GM23338 (cell line): ENCODE measurements around the gene EPHA7. TPM values are rescaled to one million over a fixed set of nuclear protein-coding genes. Genes with fewer than 3 reads are reported as not detected.

Experiments used
- ATAC-seq: fragments of 200-7000 bp; cut with Tn5 transposase; 3 replicates; pipeline ENCODE4 v1.9.1; 2020
- DNase-seq: peaks from one replicate; pipeline ENCODE4 v3.0.0-alpha.2; 2015; ENCODE audit warnings: low spot score
- H2AFZ ChIP-seq: fragments of 200-600 bp; sonication (generic); 2 replicates; pipeline ENCODE4 v1.8.0; 2016; ENCODE audit warnings: antibody characterized with exemption, mild to moderate bottlenecking, moderate library complexity
- H3F3A ChIP-seq: fragments of 200-600 bp; sonication (generic); replicated peaks from 2 replicates; pipeline ENCODE4 v1.8.0; 2017; ENCODE audit warnings: antibody characterized with exemption, mixed run types, low read depth
- H3K27ac ChIP-seq: fragments of 200-600 bp; sonication (generic); 2 replicates; pipeline ENCODE4 v1.6.1; 2016; ENCODE audit warnings: low read depth
- H3K27me3 ChIP-seq: fragments of 200-600 bp; sonication (generic); 2 replicates; pipeline ENCODE4 v1.8.0; 2016; ENCODE audit warnings: mild to moderate bottlenecking, mixed run types, moderate library complexity; ENCODE audit not compliant: insufficient read depth
- H3K36me3 ChIP-seq: fragments of 200-600 bp; sonication (generic); 2 replicates; pipeline ENCODE4 v1.8.0; 2016; ENCODE audit warnings: mild to moderate bottlenecking; ENCODE audit not compliant: insufficient read depth
- H3K4me1 ChIP-seq: fragments of 200-600 bp; sonication (generic); 2 replicates; pipeline ENCODE4 v1.8.0; 2016; ENCODE audit warnings: mild to moderate bottlenecking, moderate library complexity; ENCODE audit not compliant: insufficient read depth
- H3K4me2 ChIP-seq: fragments of 200-600 bp; sonication (generic); 2 replicates; pipeline ENCODE4 v1.7.1; 2017; ENCODE audit warnings: mixed run types
- H3K4me3 ChIP-seq: fragments of 200-600 bp; sonication (generic); 2 replicates; pipeline ENCODE4 v1.6.1; 2016; ENCODE audit warnings: mixed run types
- H3K79me2 ChIP-seq: fragments of 200-600 bp; sonication (generic); replicated peaks from 2 replicates; pipeline ENCODE4 v1.8.0; 2017; ENCODE audit warnings: mild to moderate bottlenecking; ENCODE audit not compliant: insufficient read depth
- H3K9me2 ChIP-seq: fragments of 200-600 bp; sonication (generic); 2 replicates; pipeline ENCODE4 v1.8.0; 2017; ENCODE audit not compliant: insufficient read depth
- H4K20me1 ChIP-seq: fragments of 200-600 bp; sonication (generic); replicated peaks from 2 replicates; pipeline ENCODE4 v1.8.0; 2017; ENCODE audit warnings: mild to moderate bottlenecking; ENCODE audit not compliant: insufficient read depth
- H3K27ac Mint-ChIP-seq: 2 replicates; pipeline ENCODE4 v1.8.0; 2020; ENCODE audit warnings: inconsistent platforms, mild to moderate bottlenecking, moderate library complexity, mixed read lengths
- H3K27me3 Mint-ChIP-seq: 3 replicates; pipeline ENCODE4 v1.8.0; 2022; ENCODE audit warnings: low read depth, mild to moderate bottlenecking, moderate library complexity, mixed read lengths, inconsistent platforms; ENCODE audit not compliant: insufficient read depth, poor library complexity
- H3K36me3 Mint-ChIP-seq: 3 replicates; pipeline ENCODE4 v1.8.0; 2021; ENCODE audit warnings: low read depth, mild to moderate bottlenecking, inconsistent platforms, moderate library complexity, mixed read lengths
- H3K4me1 Mint-ChIP-seq: 3 replicates; pipeline ENCODE4 v1.8.0; 2020; ENCODE audit warnings: mild to moderate bottlenecking, inconsistent platforms, mixed read lengths
- H3K4me3 Mint-ChIP-seq: 3 replicates; pipeline ENCODE4 v1.8.0; 2021; ENCODE audit warnings: moderate library complexity, mild to moderate bottlenecking, inconsistent platforms, mixed read lengths
- H3K9me3 Mint-ChIP-seq: 3 replicates; pipeline ENCODE4 v1.8.0; 2020; ENCODE audit warnings: moderate library complexity, mild to moderate bottlenecking, inconsistent platforms, mixed read lengths
- CREB1 ChIP-seq: fragments of 250-450 bp; sonication (Bioruptor Pico); IDR thresholded peaks from 2 replicates; pipeline ENCODE4 v1.5.0; 2020; ENCODE audit warnings: low read depth, mild to moderate bottlenecking, moderate library complexity
- EZH2 ChIP-seq: fragments of 200-600 bp; sonication (generic); IDR thresholded peaks from one replicate; pipeline ENCODE4 v1.8.0; 2017; ENCODE audit warnings: antibody characterized with exemption, mild to moderate bottlenecking, low read depth; ENCODE audit not compliant: unreplicated experiment
- EZH2phosphoT487 ChIP-seq: fragments of 200-600 bp; sonication (generic); IDR thresholded peaks from one replicate; pipeline ENCODE4 v1.8.1; 2018; ENCODE audit warnings: antibody characterized with exemption; ENCODE audit not compliant: unreplicated experiment
- JUNB ChIP-seq: IDR thresholded peaks from one replicate; pipeline ENCODE4 v1.6.1; 2016; ENCODE audit warnings: antibody characterized with exemption; ENCODE audit not compliant: unreplicated experiment
- POLR2AphosphoS5 ChIP-seq: IDR thresholded peaks from 2 replicates; pipeline ENCODE4 v1.6.1; 2016; ENCODE audit warnings: antibody characterized with exemption, low read depth
- STAT1 ChIP-seq: IDR thresholded peaks from one replicate; pipeline ENCODE4 v1.6.1; 2016; ENCODE audit warnings: antibody characterized with exemption; ENCODE audit not compliant: unreplicated experiment
- ZNF114 ChIP-seq: fragments of 250-450 bp; sonication (Bioruptor Pico); IDR thresholded peaks from 2 replicates; pipeline ENCODE4 v1.5.0; 2020; ENCODE audit warnings: mild to moderate bottlenecking, moderate library complexity
- ZNF331 ChIP-seq: fragments of 250-450 bp; sonication (Bioruptor Pico); IDR thresholded peaks from 2 replicates; pipeline ENCODE4 v1.5.0; 2020; ENCODE audit warnings: low read depth, mild to moderate bottlenecking, moderate library complexity
- ZNF462 ChIP-seq: fragments of 250-450 bp; sonication (Bioruptor Pico); IDR thresholded peaks from 2 replicates; pipeline ENCODE4 v1.5.0; 2020; ENCODE audit warnings: mild to moderate bottlenecking, moderate library complexity
- polyA plus RNA-seq: library from polyadenylated mRNA; unstranded; fragments of >200 nt; fragmentation: Nextera tagmentation; extraction: Ambion mirVana; gene quantifications from 2 replicates; pipeline ENCODE4 v1.2.1, GENCODE V29; 2016
- total RNA-seq: library from RNA; depleted of rRNA; stranded (reverse); fragments of >200 nt; shearing (Covaris generic); gene quantifications from 2 replicates; pipeline ENCODE4 v1.2.3, GENCODE V29; 2014
- TF ChIP-seq, protein P1 (sequence below): IDR thresholded peaks from one replicate; pipeline ENCODE4 v1.6.1; 2018; ENCODE audit warnings: antibody characterized with exemption; ENCODE audit not compliant: unreplicated experiment
- TF ChIP-seq, protein P2 (sequence below): IDR thresholded peaks from 2 replicates; pipeline ENCODE4 v1.6.1; 2016; ENCODE audit warnings: antibody characterized with exemption

The EPHA7 gene
- total and polyA plus RNA-seq, 2 experiments from 2014 or later = 3.3 to 7.3 TPM

GRCh38 chr6:93193868-93194267 lies 225.5 kb downstream of the EPHA7 start:
- Histone ChIP-seq H3K4me3 (no peak overlapping the region), H4K20me1 (no peaks in the 10 kb centered on the region), H3K36me3 (peaks cover 5% of the 10 kb centered on the region; the same call in 1 of the 2 replicates), H3K9me2 (no peaks in the 10 kb centered on the region), H3K27me3 (no peaks in the 10 kb centered on the region), H3K27ac (no peak overlapping the region), H3K79me2 (no peaks in the 10 kb centered on the region), H3K4me1 (no peaks in the 10 kb centered on the region), H2AFZ (no peak overlapping the region), H3K4me2 (no peak overlapping the region), H3F3A (no peaks in the 10 kb centered on the region)
- no peaks in the 10 kb centered on the region for H3K4me1 Mint-ChIP-seq
- no peak overlapping the region for H3K4me3 Mint-ChIP-seq
- no peak for TF ChIP-seq EZH2phosphoT487
- TF ChIP-seq POLR2AphosphoS5 = no peak
- no peak for TF ChIP-seq ZNF462 (CRISPR knock-in tag)
- no peak for TF ChIP-seq ZNF331 (CRISPR knock-in tag)
- TF ChIP-seq STAT1 = no peak
- TF ChIP-seq CREB1 (CRISPR knock-in tag) = no peak
- TF ChIP-seq, protein P1, sequence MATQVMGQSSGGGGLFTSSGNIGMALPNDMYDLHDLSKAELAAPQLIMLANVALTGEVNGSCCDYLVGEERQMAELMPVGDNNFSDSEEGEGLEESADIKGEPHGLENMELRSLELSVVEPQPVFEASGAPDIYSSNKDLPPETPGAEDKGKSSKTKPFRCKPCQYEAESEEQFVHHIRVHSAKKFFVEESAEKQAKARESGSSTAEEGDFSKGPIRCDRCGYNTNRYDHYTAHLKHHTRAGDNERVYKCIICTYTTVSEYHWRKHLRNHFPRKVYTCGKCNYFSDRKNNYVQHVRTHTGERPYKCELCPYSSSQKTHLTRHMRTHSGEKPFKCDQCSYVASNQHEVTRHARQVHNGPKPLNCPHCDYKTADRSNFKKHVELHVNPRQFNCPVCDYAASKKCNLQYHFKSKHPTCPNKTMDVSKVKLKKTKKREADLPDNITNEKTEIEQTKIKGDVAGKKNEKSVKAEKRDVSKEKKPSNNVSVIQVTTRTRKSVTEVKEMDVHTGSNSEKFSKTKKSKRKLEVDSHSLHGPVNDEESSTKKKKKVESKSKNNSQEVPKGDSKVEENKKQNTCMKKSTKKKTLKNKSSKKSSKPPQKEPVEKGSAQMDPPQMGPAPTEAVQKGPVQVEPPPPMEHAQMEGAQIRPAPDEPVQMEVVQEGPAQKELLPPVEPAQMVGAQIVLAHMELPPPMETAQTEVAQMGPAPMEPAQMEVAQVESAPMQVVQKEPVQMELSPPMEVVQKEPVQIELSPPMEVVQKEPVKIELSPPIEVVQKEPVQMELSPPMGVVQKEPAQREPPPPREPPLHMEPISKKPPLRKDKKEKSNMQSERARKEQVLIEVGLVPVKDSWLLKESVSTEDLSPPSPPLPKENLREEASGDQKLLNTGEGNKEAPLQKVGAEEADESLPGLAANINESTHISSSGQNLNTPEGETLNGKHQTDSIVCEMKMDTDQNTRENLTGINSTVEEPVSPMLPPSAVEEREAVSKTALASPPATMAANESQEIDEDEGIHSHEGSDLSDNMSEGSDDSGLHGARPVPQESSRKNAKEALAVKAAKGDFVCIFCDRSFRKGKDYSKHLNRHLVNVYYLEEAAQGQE = no peak
- TF ChIP-seq JUNB = no peak
- TF ChIP-seq EZH2 = no peak
- TF ChIP-seq, protein P2, sequence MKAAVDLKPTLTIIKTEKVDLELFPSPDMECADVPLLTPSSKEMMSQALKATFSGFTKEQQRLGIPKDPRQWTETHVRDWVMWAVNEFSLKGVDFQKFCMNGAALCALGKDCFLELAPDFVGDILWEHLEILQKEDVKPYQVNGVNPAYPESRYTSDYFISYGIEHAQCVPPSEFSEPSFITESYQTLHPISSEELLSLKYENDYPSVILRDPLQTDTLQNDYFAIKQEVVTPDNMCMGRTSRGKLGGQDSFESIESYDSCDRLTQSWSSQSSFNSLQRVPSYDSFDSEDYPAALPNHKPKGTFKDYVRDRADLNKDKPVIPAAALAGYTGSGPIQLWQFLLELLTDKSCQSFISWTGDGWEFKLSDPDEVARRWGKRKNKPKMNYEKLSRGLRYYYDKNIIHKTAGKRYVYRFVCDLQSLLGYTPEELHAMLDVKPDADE = no peak
- no peak for TF ChIP-seq ZNF114
- DNase-seq (no peak), ATAC-seq (no peak)
- H3K36me3 Mint-ChIP-seq = peaks cover 8% of the 10 kb centered on the region; the same call in 2 of the 3 replicates
- H3K27ac Mint-ChIP-seq = no peak overlapping the region
- peaks cover 3% of the 10 kb centered on the region for H3K27me3 Mint-ChIP-seq
- H3K9me3 Mint-ChIP-seq = peaks cover 24% of the 10 kb centered on the region
